Neural progenitor cell (in vitro differentiated cells): Measurements from ENCODE around the gene ATXN10. TPM values are rescaled to one million over a fixed set of nuclear protein-coding genes. Genes with fewer than 3 reads are reported as not detected.

Experiments used
- DNase-seq: peaks from one replicate; pipeline ENCODE4 v3.0.0-alpha.2; 2016; ENCODE audit warnings: low spot score
- H2AFZ ChIP-seq: fragments of 200-600 bp; sonication (generic); replicated peaks from 2 replicates; pipeline ENCODE4 v1.6.1; 2016; ENCODE audit warnings: antibody characterized with exemption
- H3F3A ChIP-seq: fragments of 200-600 bp; sonication (generic); 2 replicates; pipeline ENCODE4 v1.6.1; 2016; ENCODE audit warnings: antibody characterized with exemption, low read depth
- H3K27ac ChIP-seq: fragments of 200-600 bp; sonication (generic); 2 replicates; pipeline ENCODE4 v1.5.1; 2016; ENCODE audit warnings: mild to moderate bottlenecking
- H3K27me3 ChIP-seq: fragments of 200-600 bp; sonication (generic); 2 replicates; pipeline ENCODE4 v1.6.1; 2016; ENCODE audit warnings: mild to moderate bottlenecking, moderate library complexity
- H3K36me3 ChIP-seq: fragments of 200-600 bp; sonication (generic); 2 replicates; pipeline ENCODE4 v1.5.1; 2016
- H3K4me1 ChIP-seq: fragments of 200-600 bp; sonication (generic); 2 replicates; pipeline ENCODE4 v1.6.1; 2016; ENCODE audit warnings: mixed run types
- H3K4me2 ChIP-seq: fragments of 200-600 bp; sonication (generic); 2 replicates; pipeline ENCODE4 v1.6.1; 2016
- H3K4me3 ChIP-seq: fragments of 200-600 bp; sonication (generic); 2 replicates; pipeline ENCODE4 v1.5.1; 2016
- H3K79me2 ChIP-seq: fragments of 200-600 bp; sonication (generic); 2 replicates; pipeline ENCODE4 v1.6.1; 2016; ENCODE audit warnings: low read depth
- H3K9ac ChIP-seq: fragments of 200-600 bp; sonication (generic); 2 replicates; pipeline ENCODE4 v1.6.1; 2016
- H3K9me3 ChIP-seq: fragments of 200-600 bp; sonication (generic); 2 replicates; pipeline ENCODE4 v1.5.1; 2016; ENCODE audit warnings: low read depth
- H4K20me1 ChIP-seq: fragments of 200-600 bp; sonication (generic); 2 replicates; pipeline ENCODE4 v1.6.1; 2016; ENCODE audit warnings: low read depth
- H3K27ac Mint-ChIP-seq: 3 replicates; pipeline ENCODE4 v1.8.0; 2021; ENCODE audit warnings: mixed read lengths
- H3K27me3 Mint-ChIP-seq: 2 replicates; pipeline ENCODE4 v1.8.0; 2022; ENCODE audit warnings: low read depth, mild to moderate bottlenecking, inconsistent platforms, moderate library complexity, mixed read lengths; ENCODE audit not compliant: insufficient read depth
- H3K36me3 Mint-ChIP-seq: 3 replicates; pipeline ENCODE4 v1.8.0; 2021; ENCODE audit warnings: mixed read lengths
- H3K4me1 Mint-ChIP-seq: 3 replicates; pipeline ENCODE4 v1.8.0; 2021; ENCODE audit warnings: mixed read lengths
- H3K4me3 Mint-ChIP-seq: 3 replicates; pipeline ENCODE4 v1.8.0; 2021; ENCODE audit warnings: mild to moderate bottlenecking, moderate library complexity, mixed read lengths
- H3K9me3 Mint-ChIP-seq: 3 replicates; pipeline ENCODE4 v1.8.0; 2020; ENCODE audit warnings: mixed read lengths
- CTCF ChIP-seq: fragments of 200-600 bp; sonication (generic); IDR thresholded peaks from 2 replicates; pipeline ENCODE4 v1.5.1; 2017; ENCODE audit warnings: antibody characterized with exemption, mild to moderate bottlenecking
- EZH2 ChIP-seq: fragments of 200-600 bp; sonication (generic); IDR thresholded peaks from 2 replicates; pipeline ENCODE4 v1.6.1; 2017; ENCODE audit warnings: antibody characterized with exemption, mild to moderate bottlenecking, moderate library complexity
- EZH2phosphoT487 ChIP-seq: fragments of 200-600 bp; sonication (generic); IDR thresholded peaks from 2 replicates; pipeline ENCODE4 v1.6.1; 2017; ENCODE audit warnings: antibody characterized with exemption
- total RNA-seq: library from RNA; depleted of rRNA; stranded (reverse); fragments of >200 nt; gene quantifications from 2 replicates; pipeline ENCODE4 v1.2.3, GENCODE V29; 2015; ENCODE audit warnings: low replicate concordance

Gene ATXN10
- total RNA-seq, 1 donor from 2014 or later: 168 TPM

GRCh38 chr22:45762545-45763235 lies 91.1 kb downstream of the ATXN10 start:
- Mint-ChIP-seq H3K9me3 (no peaks in the 10 kb centered on the region), H3K27me3 (peaks cover 4% of the 10 kb centered on the region), H3K4me1 (peaks cover 27% of the 10 kb centered on the region), H3K36me3 (peaks cover 23% of the 10 kb centered on the region), H3K27ac (peak overlapping the region; percentile 87), H3K4me3 (no peak overlapping the region)
- no peaks in the 10 kb centered on the region for H3K9me3 ChIP-seq
- H3K79me2 ChIP-seq: peaks cover 36% of the 10 kb centered on the region
- peaks cover 27% of the 10 kb centered on the region for H4K20me1 ChIP-seq
- no peak overlapping the region for H3K4me3 ChIP-seq
- peak overlapping the region; percentile 20 for H3K4me2 ChIP-seq
- DNase-seq: no peak
- no peak overlapping the region for H3K9ac ChIP-seq
- H3F3A ChIP-seq: peaks cover 20% of the 10 kb centered on the region
- no peak overlapping the region for H2AFZ ChIP-seq
- H3K36me3 ChIP-seq: peaks cover 7% of the 10 kb centered on the region
- H3K27me3 ChIP-seq: no peaks in the 10 kb centered on the region
- TF ChIP-seq EZH2phosphoT487 (no peak), CTCF (no peak), EZH2 (no peak)
- peaks cover 47% of the 10 kb centered on the region for H3K4me1 ChIP-seq
- peak overlapping the region; percentile 87 for H3K27ac ChIP-seq

GRCh38 chr22:45763236-45763624 lies 91.6 kb downstream of the ATXN10 start:
- H3K27ac ChIP-seq: peak overlapping the region; percentile 87
- peak overlapping the region; percentile 87 for H3K27ac Mint-ChIP-seq

GRCh38 chr22:45768490-45768889 lies 96.9 kb downstream of the ATXN10 start:
- no peak overlapping the region for H2AFZ ChIP-seq
- peaks cover 59% of the 10 kb centered on the region for H3K79me2 ChIP-seq
- Mint-ChIP-seq H3K4me1 (peaks cover 30% of the 10 kb centered on the region), H3K36me3 (peaks cover 39% of the 10 kb centered on the region), H3K9me3 (peaks cover 14% of the 10 kb centered on the region), H3K27me3 (peaks cover 2% of the 10 kb centered on the region), H3K4me3 (no peak overlapping the region), H3K27ac (no peak overlapping the region)
- H3K4me1 ChIP-seq: peaks cover 43% of the 10 kb centered on the region
- H3K4me3 ChIP-seq: peak overlapping the region; percentile 10
- H3K27ac ChIP-seq: peak overlapping the region; percentile 78
- no peaks in the 10 kb centered on the region for H3K9me3 ChIP-seq
- H3K36me3 ChIP-seq: peaks cover 7% of the 10 kb centered on the region
- peaks cover 8% of the 10 kb centered on the region for H4K20me1 ChIP-seq
- H3K27me3 ChIP-seq: no peaks in the 10 kb centered on the region
- H3K4me2 ChIP-seq: peak overlapping the region; percentile 44
- peaks cover 19% of the 10 kb centered on the region for H3F3A ChIP-seq
- no peak for TF ChIP-seq EZH2phosphoT487
- no peak for TF ChIP-seq EZH2
- no peak for TF ChIP-seq CTCF
- peak; percentile 57 for DNase-seq
- no peak overlapping the region for H3K9ac ChIP-seq

More at GRCh38 chr22:45763236-45763624, 91.6 kb downstream of the ATXN10 start:
- H3K9ac ChIP-seq: no peak overlapping the region
- peaks cover 24% of the 10 kb centered on the region for H3F3A ChIP-seq
- peaks cover 4% of the 10 kb centered on the region for H3K27me3 Mint-ChIP-seq
- H3K4me3 ChIP-seq: no peak overlapping the region
- no peaks in the 10 kb centered on the region for H3K27me3 ChIP-seq
- TF ChIP-seq EZH2 (no peak), EZH2phosphoT487 (no peak), CTCF (no peak)
- H3K4me1 ChIP-seq: peaks cover 52% of the 10 kb centered on the region
- H3K36me3 ChIP-seq: peaks cover 7% of the 10 kb centered on the region
- DNase-seq: no peak
- peak overlapping the region; percentile 58 for H3K4me2 ChIP-seq
- peaks cover 22% of the 10 kb centered on the region for H3K36me3 Mint-ChIP-seq
- H3K4me1 Mint-ChIP-seq: peaks cover 30% of the 10 kb centered on the region
- H2AFZ ChIP-seq: no peak overlapping the region
- no peaks in the 10 kb centered on the region for H3K9me3 Mint-ChIP-seq
- H3K4me3 Mint-ChIP-seq: no peak overlapping the region
- H4K20me1 ChIP-seq: peaks cover 23% of the 10 kb centered on the region
- H3K79me2 ChIP-seq: peaks cover 37% of the 10 kb centered on the region
- H3K9me3 ChIP-seq: no peaks in the 10 kb centered on the region
